COR-L47 (cell line): ENCODE results near the gene MRPL42.
"Not testable (repeated sequence)": the region's sequence is repeated elsewhere in the genome, so short reads cannot be mapped to it uniquely, and the experiment has no call there.

Source experiments
- DNase-seq: peaks from one replicate; lab custom pipeline; 2025; lab: John Stamatoyannopoulos, UW

MRPL42 gene

GRCh38 chr12:93447555-93448290 lies 19.6 kb upstream of the MRPL42 start:
- no peak for DNase-seq

- DNase-seq: no peak
Measured at GRCh38 chr12:93448796-93449195, 18.5 kb upstream of the MRPL42 start.

- no peak for DNase-seq
Measured at GRCh38 chr12:93449277-93449676, 18.0 kb upstream of the MRPL42 start.

- DNase-seq: no peak
Measured at GRCh38 chr12:93451423-93452158, 15.7 kb upstream of the MRPL42 start.

DNA sequence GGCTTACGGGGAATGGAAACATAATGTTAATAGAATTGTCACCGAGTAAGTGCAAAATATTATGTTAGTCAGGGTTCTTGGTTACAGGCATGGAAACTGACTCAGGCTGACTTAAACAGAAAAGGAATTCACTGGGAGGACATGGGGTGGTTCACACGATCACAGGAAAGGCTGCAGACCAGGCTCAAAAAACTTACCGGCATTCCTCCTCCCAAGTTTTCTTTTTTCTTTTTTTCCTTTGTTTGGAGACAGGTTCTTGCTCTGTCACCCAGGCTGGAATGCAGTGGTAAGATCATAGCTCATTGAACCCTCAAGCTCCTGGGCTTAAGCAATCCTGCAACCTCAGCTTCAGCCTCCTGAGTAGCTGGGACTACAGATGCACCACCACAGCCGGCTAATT lies 13.7 kb upstream of the MRPL42 start:
- no peak for DNase-seq

DNA sequence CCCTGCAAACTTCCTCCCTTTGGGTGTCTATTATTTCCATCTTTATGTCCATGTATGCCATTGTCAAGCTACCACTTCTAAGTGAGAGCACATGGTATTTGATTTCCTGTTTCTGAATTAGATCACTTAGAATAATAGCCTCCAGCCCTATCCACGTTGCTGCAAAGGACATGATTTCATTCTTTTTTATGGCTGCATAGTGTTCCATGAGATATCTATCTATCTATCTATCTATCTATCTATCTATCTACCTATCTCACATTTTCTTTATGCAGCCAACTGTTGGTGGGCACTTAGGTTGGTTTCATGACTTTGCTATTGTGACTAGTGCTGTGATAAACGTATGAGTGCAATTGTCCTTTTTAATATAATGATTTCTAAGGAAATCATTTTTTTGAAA lies 11.2 kb upstream of the MRPL42 start:
- DNase-seq: no peak

DNA sequence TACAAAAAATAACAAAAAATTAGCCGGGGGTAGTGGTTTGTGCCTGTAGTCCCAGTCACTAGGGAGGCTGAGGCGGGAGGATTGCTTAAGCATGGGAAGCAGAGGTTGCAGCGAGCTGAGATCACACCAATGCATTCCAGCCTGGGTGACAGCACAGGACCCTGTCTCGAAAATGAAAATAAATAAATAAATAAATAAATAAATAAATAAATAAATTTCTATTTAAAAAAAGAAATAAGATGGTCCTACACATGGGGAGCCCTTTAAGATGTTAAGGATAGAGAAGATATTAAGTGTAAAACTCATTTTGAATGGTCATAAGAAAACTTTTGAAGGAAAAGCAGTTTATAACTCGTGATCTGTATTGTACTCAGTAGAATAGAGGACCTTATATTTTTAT lies 8.2 kb upstream of the MRPL42 start:
- DNase-seq: no peak

DNA sequence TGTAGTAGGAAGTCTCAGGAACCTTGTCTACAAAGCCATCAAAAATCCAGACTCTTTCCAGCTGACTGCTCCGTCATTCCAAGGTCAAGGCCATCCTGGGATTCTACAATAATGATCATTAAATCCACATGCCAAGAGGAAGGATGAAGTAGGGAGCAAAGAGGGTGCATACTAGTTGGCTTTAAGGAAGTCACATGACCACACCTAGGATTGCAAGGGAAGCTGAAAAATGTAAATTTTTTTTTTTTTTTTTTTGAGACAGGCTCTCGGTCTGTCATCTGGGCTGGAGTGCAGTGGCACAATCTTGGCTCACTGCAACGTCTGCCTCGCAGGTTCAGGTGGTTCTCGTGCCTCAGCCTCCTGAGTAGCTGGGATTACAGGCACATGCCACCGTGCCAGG lies 7.3 kb upstream of the MRPL42 start:
- DNase-seq: no peak

- no peak for DNase-seq
Measured at GRCh38 chr12:93460902-93461301, 6.4 kb upstream of the MRPL42 start.

DNA sequence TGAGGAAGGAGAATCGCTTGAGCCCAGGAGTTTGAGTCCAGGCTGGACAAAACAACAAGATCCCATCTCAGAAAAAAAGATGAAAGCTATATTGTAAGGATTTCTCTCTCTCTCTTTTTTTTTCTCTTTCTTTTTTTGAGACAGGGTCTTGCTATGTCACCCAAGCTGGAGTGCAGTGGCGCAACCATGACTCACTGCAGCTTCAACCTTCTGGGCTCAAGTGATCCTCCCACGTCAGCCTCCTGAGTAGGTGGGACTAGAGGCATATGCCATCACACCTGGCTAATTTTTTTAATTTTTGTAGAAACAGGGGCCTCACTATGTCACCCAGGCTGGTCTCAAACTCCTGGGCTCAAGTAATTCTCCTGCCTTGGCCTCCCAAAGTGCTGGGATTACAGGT lies 5.8 kb upstream of the MRPL42 start:
- no peak for DNase-seq

- DNase-seq: no peak
Measured at GRCh38 chr12:93465841-93466240, 1.5 kb upstream of the MRPL42 start.

DNA sequence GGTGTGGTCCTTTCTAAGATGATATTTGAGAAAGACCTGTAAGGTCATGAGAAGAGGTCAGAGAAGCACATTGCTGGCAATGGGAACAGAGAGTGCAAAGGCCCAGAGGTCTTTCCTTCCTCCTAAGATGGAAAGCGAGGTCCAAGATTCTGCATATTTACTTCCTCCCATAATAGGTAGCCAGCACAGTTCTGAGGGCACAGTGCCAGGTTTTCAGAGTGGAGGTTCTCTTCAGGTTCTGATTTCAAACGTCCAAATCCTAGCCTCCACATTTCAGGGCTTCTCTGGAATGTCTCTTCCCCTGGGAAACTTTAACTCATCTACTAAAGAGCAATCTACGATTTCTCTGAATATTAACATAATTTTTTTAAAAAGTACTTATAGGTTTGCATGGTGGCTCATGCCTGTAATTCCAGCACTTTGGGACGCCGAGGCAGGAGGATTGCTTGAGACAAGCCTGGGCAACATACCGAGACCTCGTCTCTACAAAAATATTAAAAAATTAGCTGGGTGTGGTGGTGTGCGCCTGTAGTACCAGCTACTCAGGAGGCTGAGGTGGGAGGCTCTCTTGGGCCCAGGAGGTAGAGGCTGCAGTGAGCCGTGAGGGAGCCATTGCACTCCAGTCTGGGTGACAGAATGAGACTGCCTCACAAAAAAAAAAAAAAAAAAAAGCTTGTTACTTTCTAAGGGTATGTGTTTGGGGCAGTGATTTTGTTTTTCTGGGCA lies 526 bp upstream of the MRPL42 start:
- no peak for DNase-seq

GRCh38 chr12:93468008-93468371 lies 676 bp downstream of the MRPL42 start:
- no peak for DNase-seq

DNA sequence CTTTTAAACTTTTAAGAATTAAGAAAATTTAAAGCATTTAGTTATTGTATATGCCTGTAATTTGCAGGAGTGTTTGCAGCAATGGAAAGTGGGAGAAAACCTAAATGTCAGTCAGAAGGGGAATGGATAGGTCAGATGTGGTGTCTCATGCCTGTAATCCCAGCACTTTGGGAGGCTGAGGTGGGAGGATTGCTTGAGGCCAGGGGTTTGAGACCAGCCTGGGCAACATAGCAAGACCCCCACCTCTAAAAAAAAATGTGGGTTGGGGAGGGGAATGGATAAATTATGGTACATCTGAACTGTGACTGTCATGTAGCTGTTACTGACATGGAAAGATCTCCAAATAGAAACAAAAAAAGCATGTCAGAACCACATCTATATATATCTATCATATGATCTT lies 2.1 kb downstream of the MRPL42 start:
- no peak for DNase-seq

GRCh38 chr12:93476555-93476954 lies 9.2 kb downstream of the MRPL42 start:
- no peak for DNase-seq

DNA sequence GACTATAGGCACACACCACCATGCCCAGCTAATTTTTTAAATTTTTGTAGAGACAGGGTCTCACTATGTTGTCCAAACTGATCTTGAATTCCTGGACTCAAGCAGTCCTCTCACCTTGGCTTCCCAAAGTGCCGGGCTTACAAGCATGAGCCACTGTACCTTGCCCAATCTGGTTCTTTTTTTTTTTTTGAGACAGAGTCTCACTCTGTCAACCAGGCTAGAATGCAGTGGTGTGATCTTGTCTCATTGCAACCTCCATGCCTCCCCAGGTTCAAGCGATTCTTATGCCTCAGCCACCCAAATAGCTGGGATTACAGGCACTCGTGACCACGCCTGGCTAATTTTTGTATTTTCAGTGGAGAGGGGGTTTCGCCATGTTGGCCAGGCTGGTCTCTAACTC lies 15.4 kb downstream of the MRPL42 start:
- DNase-seq: no peak

- no peak for DNase-seq
Measured at GRCh38 chr12:93483151-93483807, 16.0 kb downstream of the MRPL42 start.

DNA sequence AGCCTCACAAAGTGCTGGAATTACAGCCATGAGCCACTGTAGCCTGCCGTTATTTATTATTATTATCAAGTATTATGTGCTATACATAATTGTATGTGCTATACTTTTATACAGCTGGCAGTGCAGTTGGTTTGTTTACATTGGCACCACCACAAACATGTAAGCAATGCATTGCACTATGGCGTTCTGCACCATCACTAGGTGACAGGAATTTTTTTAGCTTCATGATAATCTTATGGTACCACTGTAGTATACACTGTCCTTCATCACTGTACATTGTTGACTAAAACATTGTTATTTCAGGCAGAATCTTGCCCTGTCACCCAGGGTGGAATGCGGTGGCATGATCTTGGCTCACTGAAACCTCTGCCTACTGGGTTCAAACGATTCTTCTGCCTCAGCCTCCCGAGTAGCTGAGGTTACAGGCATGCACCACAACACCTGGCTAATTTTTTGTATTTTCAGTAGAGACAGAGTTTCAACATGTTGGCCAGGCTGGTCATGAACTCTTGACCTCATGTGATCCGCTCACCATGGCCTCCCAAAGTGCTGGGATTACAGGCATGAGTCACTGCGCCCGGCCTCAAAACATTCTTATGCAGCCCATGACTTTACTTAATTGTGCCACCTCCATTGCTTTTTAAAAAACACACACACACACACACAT lies 17.1 kb downstream of the MRPL42 start:
- DNase-seq: no peak

DNA sequence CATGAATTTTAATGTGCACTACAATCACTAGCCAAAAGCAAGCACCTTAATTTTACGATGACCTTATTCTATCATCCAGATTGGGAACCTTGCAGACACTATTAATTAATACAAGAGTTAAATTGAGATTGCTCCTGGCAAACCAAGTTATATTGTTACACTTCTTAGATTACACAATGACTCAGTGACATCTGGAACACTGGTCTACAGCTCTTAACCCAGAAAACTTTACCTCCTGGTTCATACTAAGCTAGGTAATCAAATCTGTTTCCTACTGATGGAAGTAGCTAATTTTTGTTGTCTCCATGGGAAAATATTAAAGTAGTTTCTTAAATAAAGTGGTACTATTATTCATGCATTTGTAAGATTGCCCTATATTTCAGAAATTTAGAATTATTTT lies 25.5 kb downstream of the MRPL42 start:
- not testable (repeated sequence) for DNase-seq

DNA sequence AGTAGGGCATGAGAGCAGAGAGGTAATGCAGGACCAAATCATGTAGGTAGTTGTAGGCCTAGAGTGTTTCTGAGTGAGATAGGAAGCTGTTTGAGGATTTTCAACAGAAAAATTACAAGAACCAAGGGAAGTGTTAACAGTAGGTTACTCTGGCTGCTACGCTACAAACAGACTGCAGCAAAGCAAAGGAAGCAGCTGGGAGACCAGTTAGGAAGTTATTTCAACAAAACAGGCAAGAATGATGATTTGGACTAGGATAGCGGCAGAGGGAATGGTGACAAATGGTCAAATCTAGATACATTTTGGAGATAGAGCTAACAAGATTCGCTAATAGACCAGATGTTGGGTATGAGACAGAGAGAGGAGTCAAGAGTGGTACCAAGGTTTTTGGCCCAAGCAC lies 26.8 kb downstream of the MRPL42 start:
- DNase-seq: no peak

DNA sequence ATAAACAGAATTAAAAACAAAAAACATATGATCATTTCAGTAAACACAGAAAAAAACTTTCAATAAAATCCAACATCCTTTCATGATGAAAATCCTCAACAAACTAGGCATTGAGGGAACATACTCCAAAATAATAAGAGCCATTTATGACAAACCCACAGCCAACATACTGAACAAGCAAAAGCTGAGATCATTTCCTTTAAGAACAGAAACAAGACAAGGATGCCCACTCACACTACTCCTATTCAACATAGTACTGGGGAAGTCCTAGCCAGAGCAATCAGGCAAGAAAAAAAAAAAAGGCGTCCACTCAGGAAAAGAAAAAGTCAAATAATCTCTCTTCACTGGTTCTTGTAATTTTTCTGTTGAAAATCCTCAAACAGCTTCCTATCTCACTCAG lies 30.1 kb downstream of the MRPL42 start:
- no peak for DNase-seq

- DNase-seq: not testable (repeated sequence)
Measured at GRCh38 chr12:93498813-93499212, 31.5 kb downstream of the MRPL42 start.
